K562 (cell line): ENCODE results near the gene CNTN4. TPM values are rescaled to one million over a fixed set of nuclear protein-coding genes. Genes with fewer than 3 reads are reported as not detected.

Source experiments
- ATAC-seq: fragments of 200-7000 bp; cut with Tn5 transposase; 3 replicates; pipeline ENCODE4 v1.9.1; 2020; ENCODE audit warnings: moderate library complexity
- BruUV-seq: library from RNA; stranded (reverse); fragments of 400-500 nt; replicated peaks from 2 replicates; lab custom pipeline; 2021; lab: Mats Ljungman, UMichigan
- CTCF ChIA-PET: fragments of 300-600 bp; formaldehyde crosslinking; extraction: SDS; loops from one replicate; lab custom pipeline; 2021; ENCODE audit warnings: low intra/inter-chr PET ratio; lab: Yijun Ruan, JAX
- POLR2A ChIA-PET: fragments of 300-600, 350-650 bp; sonication (Branson Sonifier 250); formaldehyde crosslinking; extraction: SDS; loops from one replicate; lab custom pipeline; 2021; ENCODE audit warnings: antibody characterized with exemption, inconsistent platforms; lab: Yijun Ruan, JAX
- DNase-seq, 4 experiments: peaks; one replicate each; pipeline versions ENCODE4 v3.0.0 to v3.0.0-alpha.2; 2011 to 2018; ENCODE audit warnings: low spot score in 3 of 4, mixed read lengths in 3 of 4; ENCODE audit errors: extremely low read depth in 1 of 4
- FAIRE-seq: peaks from 2 replicates; lab custom pipeline; 2011; peaks lifted over from hg19 to GRCh38; lab: Jason Lieb, UNC
- H2AFZ ChIP-seq: 2 replicates; pipeline ENCODE4 v1.6.0; 2011; ENCODE audit warnings: low read depth, low read length, control low read depth, inconsistent platforms
- H3K27ac ChIP-seq: fragments of 200-600 bp; 3 replicates; pipeline ENCODE4 v1.8.0; 2011; ENCODE audit warnings: low read depth, mild to moderate bottlenecking, control low read depth, inconsistent platforms, low read length, moderate library complexity, mixed read lengths; ENCODE audit errors: extremely low read depth
- H3K27me3 ChIP-seq, 2 experiments: fragments of 300-600 bp in 1 of 2; 2 replicates in 1 of 2; 3 replicates in 1 of 2; pipeline versions ENCODE4 v1.6.0 to v1.8.0; 2011; ENCODE audit warnings: inconsistent platforms in 2 of 2, low read length in 2 of 2, mild to moderate bottlenecking in 1 of 2, mixed read lengths in 1 of 2, moderate library complexity in 1 of 2; ENCODE audit not compliant: control insufficient read depth in 2 of 2, insufficient read depth in 2 of 2
- H3K36me3 ChIP-seq: fragments of 300-600 bp; 3 replicates; pipeline ENCODE4 v1.8.0; 2011; ENCODE audit warnings: mild to moderate bottlenecking, low read length, inconsistent platforms; ENCODE audit not compliant: control insufficient read depth, insufficient read depth
- H3K4me1 ChIP-seq, 2 experiments: fragments of 200-600 bp in 1 of 2; replicated peaks in 1 of 2; 2 replicates in 1 of 2; 3 replicates in 1 of 2; pipeline versions ENCODE4 v1.5.1 to v1.8.0; 2011; ENCODE audit warnings: inconsistent platforms in 2 of 2, low read length in 2 of 2, mild to moderate bottlenecking in 1 of 2, mixed read lengths in 1 of 2, moderate library complexity in 1 of 2; ENCODE audit not compliant: control insufficient read depth in 2 of 2, insufficient read depth in 2 of 2
- H3K4me2 ChIP-seq: 2 replicates; pipeline ENCODE4 v1.6.1; 2011; ENCODE audit warnings: low read length, control low read depth, inconsistent platforms, mixed read lengths; ENCODE audit not compliant: insufficient read depth
- H3K4me3 ChIP-seq: fragments of 200-600 bp; sonication (generic), shearing (Covaris generic); 2 replicates; pipeline ENCODE4 v1.5.1; 2016; ENCODE audit warnings: control low read depth, inconsistent platforms
- H3K79me2 ChIP-seq: fragments of 200-600 bp; 3 replicates; pipeline ENCODE4 v1.8.0; 2011; ENCODE audit warnings: low read length, inconsistent platforms; ENCODE audit not compliant: control insufficient read depth, insufficient read depth
- H3K9ac ChIP-seq, 2 experiments: 2 replicates each; pipeline versions ENCODE4 v1.6.0 to v1.6.1; 2011; ENCODE audit warnings: low read depth in 2 of 2, low read length in 2 of 2, control low read depth in 1 of 2, inconsistent platforms in 1 of 2, mild to moderate bottlenecking in 1 of 2, mixed read lengths in 1 of 2; ENCODE audit not compliant: insufficient read depth in 1 of 2
- H3K9me1 ChIP-seq: one replicate; pipeline ENCODE4 v1.6.0; 2011; ENCODE audit warnings: inconsistent platforms, mild to moderate bottlenecking, low read length, moderate library complexity; ENCODE audit not compliant: control insufficient read depth, insufficient read depth
- H3K9me3 ChIP-seq: replicated peaks from 2 replicates; pipeline ENCODE4 v1.5.1; 2011; ENCODE audit warnings: low read depth, low read length, inconsistent platforms; ENCODE audit not compliant: control insufficient read depth, insufficient read depth
- H4K20me1 ChIP-seq: replicated peaks from 2 replicates; pipeline ENCODE4 v1.6.1; 2011; ENCODE audit warnings: low read length, inconsistent platforms, mixed read lengths; ENCODE audit not compliant: control insufficient read depth, insufficient read depth
- ARHGAP35 ChIP-seq: fragments of 450-650 bp; IDR thresholded peaks from 2 replicates; pipeline ENCODE4 v1.6.1; 2018; ENCODE audit not compliant: partially characterized antibody
- BHLHE40 ChIP-seq: IDR thresholded peaks from 2 replicates; pipeline ENCODE4 v1.6.1; 2011; ENCODE audit warnings: low read length, improper control_type of control experiment
- CCNT2 ChIP-seq: IDR thresholded peaks from 2 replicates; pipeline ENCODE4 v1.6.1; 2011; ENCODE audit warnings: borderline replicate concordance, low read depth, mild to moderate bottlenecking, moderate library complexity, mixed read lengths, low read length; ENCODE audit not compliant: insufficient read length; ENCODE audit errors: extremely low read depth
- CXXC5 ChIP-seq: fragments of 250-450 bp; sonication (Bioruptor Pico); IDR thresholded peaks from 2 replicates; pipeline ENCODE4 v1.8.0; 2022; ENCODE audit warnings: inconsistent platforms, mild to moderate bottlenecking, moderate library complexity
- FOXJ3 ChIP-seq: sonication (generic); formaldehyde crosslinking; IDR thresholded peaks from 2 replicates; pipeline ENCODE4 v1.4.0; 2020; ENCODE audit warnings: mild to moderate bottlenecking, missing genetic modification reagents
- GATA2 ChIP-seq: sonication (generic); formaldehyde crosslinking; IDR thresholded peaks from 2 replicates; pipeline ENCODE4 v1.4.0; 2020; ENCODE audit warnings: mild to moderate bottlenecking, missing genetic modification reagents
- GTF2F1 ChIP-seq: IDR thresholded peaks from 2 replicates; pipeline ENCODE4 v1.6.1; 2011; ENCODE audit warnings: low read depth, low read length, improper control_type of control experiment
- PTRF ChIP-seq: fragments of 450-650 bp; IDR thresholded peaks from 2 replicates; pipeline ENCODE4 v1.6.1; 2016; ENCODE audit warnings: mild to moderate bottlenecking, missing genetic modification characterization, missing compliant biosample characterization
- RBFOX2 ChIP-seq: fragments of 200-400 bp; formaldehyde crosslinking; IDR thresholded peaks from 2 replicates; pipeline ENCODE4 v1.6.1; 2017; ENCODE audit warnings: low read depth, mild to moderate bottlenecking, low read length, moderate library complexity
- SLC30A9 ChIP-seq: fragments of 250-450 bp; sonication (Bioruptor Pico); IDR thresholded peaks from 2 replicates; pipeline ENCODE4 v1.8.0; 2022; ENCODE audit warnings: mild to moderate bottlenecking, moderate library complexity
- SRSF9 ChIP-seq: fragments of 200-400 bp; formaldehyde crosslinking; IDR thresholded peaks from 2 replicates; pipeline ENCODE4 v1.6.1; 2017; ENCODE audit warnings: low read depth, low read length, borderline replicate concordance
- ZNF134 ChIP-seq: fragments of 250-450 bp; sonication (Bioruptor Pico); conservative IDR thresholded peaks from 2 replicates; pipeline ENCODE4 v1.4.0; 2020
- WGBS: fragments of 100-300 bp; shearing (Covaris generic); methylation state at CpG from one replicate; pipeline ENCODE4 v1.1.6; 2016; ENCODE audit warnings: low coverage, mixed read lengths; ENCODE audit not compliant: insufficient coverage; ENCODE audit errors: missing lambda C conversion rate; 5-methylcytosine and 5-hydroxymethylcytosine counted together
- in situ Hi-C: fragments of 300-500 bp; cut with MboI; formaldehyde crosslinking; loops from 4 replicates; pipeline ENCODE4 v1.15.0; 2018; ENCODE audit warnings: inconsistent platforms, mixed read lengths
- intact Hi-C: fragments of 100-400 bp; cut with micrococcal nuclease; formaldehyde crosslinking; loops from 2 replicates; pipeline ENCODE4 v1.14.2; 2022
- polyA plus RNA-seq, 8 experiments: library from polyadenylated mRNA; depleted of rRNA in 4 of 8; stranded (reverse) in 5 of 8; unstranded in 3 of 8; fragments of >200 nt; fragmentation: Nextera tagmentation in 2 of 8; fragmentation: Illumina TruSeq in 1 of 8; extraction: Ambion mirVana in 2 of 8; extraction: Trizol in 1 of 8; gene quantifications; 2 replicates each; pipeline versions ENCODE4 v1.2.1 to v1.2.3, GENCODE V29; 2011 to 2014; ENCODE audit warnings: inconsistent platforms in 1 of 8, missing spikeins in 1 of 8
- total RNA-seq, 7 experiments: library from RNA; depleted of rRNA in 6 of 7; stranded (reverse); fragments of >200 nt in 6 of 7; fragmentation: Illumina TruSeq in 2 of 7; extraction: Trizol in 2 of 7; gene quantifications; 2 replicates each; pipeline versions ENCODE4 v1.2.1 to v1.2.3, GENCODE V29; 2011 to 2021; ENCODE audit warnings: low replicate concordance in 1 of 7

CNTN4 gene
- total and polyA plus RNA-seq, 9 of the 15 experiments (the other 6 are each of a cell fraction or from before 2014, with no cell fraction given) = not detected

DNA sequence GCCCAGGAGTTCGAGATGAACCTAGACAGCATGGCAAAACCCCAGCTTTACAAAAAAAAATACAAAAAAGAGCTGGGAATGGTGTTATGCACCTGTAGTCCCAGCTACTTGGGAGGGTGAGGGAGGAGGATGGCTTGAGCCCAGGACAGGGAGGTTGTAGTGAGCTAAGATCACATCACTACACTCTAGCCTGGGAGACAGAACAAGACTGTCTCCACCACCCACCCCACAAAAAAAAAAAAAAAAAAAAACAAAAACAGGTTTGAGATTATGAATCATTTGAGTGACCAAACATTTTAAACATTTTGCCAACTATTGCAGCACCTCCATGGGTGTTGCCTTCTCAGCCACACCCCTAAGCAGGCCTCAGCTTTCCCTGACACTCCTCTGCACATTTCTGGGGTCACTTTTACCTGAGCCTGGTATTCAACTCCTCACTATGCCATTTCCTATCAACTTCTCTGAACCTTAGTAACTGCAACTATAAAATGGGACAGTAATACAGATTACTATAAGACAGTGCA is 969.8 kb downstream of the CNTN4 start:
- Histone ChIP-seq H3K36me3 (no peaks in the 10 kb centered on the region), H3K79me2 (no peaks in the 10 kb centered on the region), H3K9me1 (no peaks in the 10 kb centered on the region), H3K4me2 (no peak overlapping the region), H4K20me1 (no peaks in the 10 kb centered on the region), H3K27ac (no peak overlapping the region), H3K27me3 (peaks cover 5 to 6% of the 10 kb centered on the region in 2 experiments; a peak in 3 of 5 replicates), H3K4me1 (no peaks in the 10 kb centered on the region), H2AFZ (no peak overlapping the region), H3K9ac (no peak overlapping the region), H3K4me3 (no peak overlapping the region), H3K9me3 (no peaks in the 10 kb centered on the region)
- POLR2A ChIA-PET = interaction anchor here (0.7 to 1.0 kb wide), 2 partner anchors 21 to 669 kb away, joined by 3 read pairs; no protein-coding TSS in a partner anchor
- FAIRE-seq (no peak), ATAC-seq (no peak), DNase-seq (no peak)
- intact Hi-C loops (no loop called here), in situ Hi-C loops (no loop called here)
- CTCF ChIA-PET = no interaction called here
- BruUV-seq = no TSS peak
- WGBS = 0% methylated on average over 1 of the region's 1 CpG
- TF ChIP-seq SRSF9 (no peak), CCNT2 (no peak), ZNF134 (no peak), ARHGAP35 (no peak), FOXJ3 (no peak), RBFOX2 (no peak), PTRF (tag) (no peak), GTF2F1 (no peak), GATA2 (no peak), BHLHE40 (no peak), CXXC5 (no peak), SLC30A9 (CRISPR knock-in tag) (no peak)
